Measurements from ENCODE around the gene KAZN.

The KAZN gene

GRCh38 chr1:14923727-14924452 is 325.4 kb downstream of the KAZN start:
- peak; percentile 45 for DNase-seq

- DNase-seq = peak; percentile 51
These were observed 326.2 kb downstream of the KAZN start for GRCh38 chr1:14924455-14925331.

GRCh38 chr1:14925336-14926136 is 327.1 kb downstream of the KAZN start:
- no peak for DNase-seq

- peak; percentile 47 for DNase-seq
These were observed 327.7 kb downstream of the KAZN start for GRCh38 chr1:14926229-14926628.

GRCh38 chr1:14926818-14927575 is 328.5 kb downstream of the KAZN start:
- DNase-seq = no peak

- no peak for DNase-seq
These were observed 329.9 kb downstream of the KAZN start for GRCh38 chr1:14928412-14928811.

GRCh38 chr1:14928886-14929546 is 330.5 kb downstream of the KAZN start:
- no peak for DNase-seq

GRCh38 chr1:14929547-14930246 is 331.2 kb downstream of the KAZN start:
- DNase-seq = peak; percentile 64

- no peak for DNase-seq
These were observed 331.9 kb downstream of the KAZN start for GRCh38 chr1:14930247-14930965.

GRCh38 chr1:14932034-14932638 is 333.7 kb downstream of the KAZN start:
- DNase-seq = no peak

- no peak for DNase-seq
These were observed 336.4 kb downstream of the KAZN start for GRCh38 chr1:14934867-14935266.

- DNase-seq = no peak
These were observed 338.3 kb downstream of the KAZN start for GRCh38 chr1:14936815-14937214.

GRCh38 chr1:14937288-14937949 is 338.9 kb downstream of the KAZN start:
- no peak for DNase-seq

- peak; percentile 75 for DNase-seq
These were observed 341.2 kb downstream of the KAZN start for GRCh38 chr1:14939527-14940284.

- DNase-seq = no peak
These were observed 341.9 kb downstream of the KAZN start for GRCh38 chr1:14940285-14940870.

GRCh38 chr1:14941864-14942263 is 343.4 kb downstream of the KAZN start:
- DNase-seq = peak; percentile 37

- DNase-seq = no peak
These were observed 346.0 kb downstream of the KAZN start for GRCh38 chr1:14944471-14944985.

Data from fibroblast of skin of right quadriceps (primary cell).